ENCODE data around the gene HNF1A.

Gene HNF1A

GRCh38 chr12:121022713-121023112, 44.4 kb downstream of the HNF1A start:
- Histone ChIP-seq H3K4me3 (ENCODE audit: low read depth in 1 of 5, low read length in 5 of 5) (no peak overlapping the region), H3K4me1 (ENCODE audit: control insufficient read depth in 5 of 5, insufficient read depth in 5 of 5, low read length in 5 of 5) (no peaks in the 10 kb centered on the region), H3K27ac (ENCODE audit: low read depth, low read length) (no peak overlapping the region), H3K36me3 (ENCODE audit: control insufficient read depth in 5 of 5, insufficient read depth in 5 of 5, low read length in 5 of 5) (peaks cover 0 to 30% (median 12%) of the 10 kb centered on the region in 5 donors), H3K27me3 (ENCODE audit: control insufficient read depth in 5 of 5, insufficient read depth in 4 of 5, low read length in 5 of 5) (no peaks in the 10 kb centered on the region), H3K9ac (ENCODE audit: low read length in 5 of 5) (no peak overlapping the region), H3K9me3 (ENCODE audit: control insufficient read depth in 5 of 5, low read length in 5 of 5) (no peaks in the 10 kb centered on the region)

GRCh38 chr12:121023799-121024198, 45.5 kb downstream of the HNF1A start:
- Histone ChIP-seq H3K27me3 (ENCODE audit: control insufficient read depth in 5 of 5, insufficient read depth in 4 of 5, low read length in 5 of 5) (no peaks in the 10 kb centered on the region), H3K4me3 (ENCODE audit: low read depth in 1 of 5, low read length in 5 of 5) (no peak overlapping the region), H3K9ac (ENCODE audit: low read length in 5 of 5) (no peak overlapping the region), H3K27ac (ENCODE audit: low read depth, low read length) (no peak overlapping the region), H3K4me1 (ENCODE audit: control insufficient read depth in 5 of 5, insufficient read depth in 5 of 5, low read length in 5 of 5) (no peaks in the 10 kb centered on the region), H3K9me3 (ENCODE audit: control insufficient read depth in 5 of 5, low read length in 5 of 5) (no peaks in the 10 kb centered on the region), H3K36me3 (ENCODE audit: control insufficient read depth in 5 of 5, insufficient read depth in 5 of 5, low read length in 5 of 5) (peaks cover 0 to 34% (median 12%) of the 10 kb centered on the region in 5 donors)

- no peaks in the 10 kb centered on the region for H3K4me1 ChIP-seq (ENCODE audit: control insufficient read depth in 5 of 5, insufficient read depth in 5 of 5, low read length in 5 of 5)
- no peaks in the 10 kb centered on the region for H3K27me3 ChIP-seq (ENCODE audit: control insufficient read depth in 5 of 5, insufficient read depth in 4 of 5, low read length in 5 of 5)
- H3K9me3 ChIP-seq (ENCODE audit: control insufficient read depth in 5 of 5, low read length in 5 of 5), result no peaks in the 10 kb centered on the region
- peaks cover 0 to 26% (median 8%) of the 10 kb centered on the region in 5 donors for H3K36me3 ChIP-seq (ENCODE audit: control insufficient read depth in 5 of 5, insufficient read depth in 5 of 5, low read length in 5 of 5)
- H3K4me3 ChIP-seq (ENCODE audit: low read depth in 1 of 5, low read length in 5 of 5), result no peak overlapping the region
- no peak overlapping the region for H3K9ac ChIP-seq (ENCODE audit: low read length in 5 of 5)
- no peak overlapping the region for H3K27ac ChIP-seq (ENCODE audit: low read depth, low read length)
Measured at GRCh38 chr12:121025442-121026226, 47.3 kb downstream of the HNF1A start.

GRCh38 chr12:121026274-121027045, 48.1 kb downstream of the HNF1A start:
- no peaks in the 10 kb centered on the region for H3K27me3 ChIP-seq (ENCODE audit: control insufficient read depth in 5 of 5, insufficient read depth in 4 of 5, low read length in 5 of 5)

GRCh38 chr12:121030576-121031212, 52.4 kb downstream of the HNF1A start:
- Histone ChIP-seq H3K27me3 (ENCODE audit: control insufficient read depth in 5 of 5, insufficient read depth in 4 of 5, low read length in 5 of 5) (no peaks in the 10 kb centered on the region), H3K27ac (ENCODE audit: low read depth, low read length) (no peak overlapping the region), H3K4me1 (ENCODE audit: control insufficient read depth in 5 of 5, insufficient read depth in 5 of 5, low read length in 5 of 5) (no peaks in the 10 kb centered on the region), H3K4me3 (ENCODE audit: low read depth in 1 of 5, low read length in 5 of 5) (no peak overlapping the region), H3K36me3 (ENCODE audit: control insufficient read depth in 5 of 5, insufficient read depth in 5 of 5, low read length in 5 of 5) (peaks cover 0 to 32% (median 2%) of the 10 kb centered on the region in 5 donors), H3K9ac (ENCODE audit: low read length in 5 of 5) (no peak overlapping the region), H3K9me3 (ENCODE audit: control insufficient read depth in 5 of 5, low read length in 5 of 5) (no peaks in the 10 kb centered on the region)

More at GRCh38 chr12:121026274-121027045, 48.1 kb downstream of the HNF1A start:
- Histone ChIP-seq H3K27ac (ENCODE audit: low read depth, low read length) (no peak overlapping the region), H3K9ac (ENCODE audit: low read length in 5 of 5) (no peak overlapping the region), H3K4me3 (ENCODE audit: low read depth in 1 of 5, low read length in 5 of 5) (no peak overlapping the region), H3K9me3 (ENCODE audit: control insufficient read depth in 5 of 5, low read length in 5 of 5) (no peaks in the 10 kb centered on the region), H3K4me1 (ENCODE audit: control insufficient read depth in 5 of 5, insufficient read depth in 5 of 5, low read length in 5 of 5) (no peaks in the 10 kb centered on the region), H3K36me3 (ENCODE audit: control insufficient read depth in 5 of 5, insufficient read depth in 5 of 5, low read length in 5 of 5) (peaks cover 0 to 27% (median 8%) of the 10 kb centered on the region in 5 donors)

- peaks cover 0 to 14% (median 10%) of the 10 kb centered on the region in 5 donors for H3K4me1 ChIP-seq (ENCODE audit: control insufficient read depth in 5 of 5, insufficient read depth in 5 of 5, low read length in 5 of 5)
- no peak overlapping the region for H3K27ac ChIP-seq (ENCODE audit: low read depth, low read length)
Measured at GRCh38 chr12:121033625-121034349, 55.4 kb downstream of the HNF1A start.

GRCh38 chr12:121034616-121035305, 56.4 kb downstream of the HNF1A start:
- no peak overlapping the region for H3K27ac ChIP-seq (ENCODE audit: low read depth, low read length)
- H3K4me1 ChIP-seq (ENCODE audit: control insufficient read depth in 5 of 5, insufficient read depth in 5 of 5, low read length in 5 of 5), result peaks cover 0 to 19% (median 14%) of the 10 kb centered on the region in 5 donors
- H3K9ac ChIP-seq (ENCODE audit: low read length in 5 of 5), result no peak overlapping the region
- H3K36me3 ChIP-seq (ENCODE audit: control insufficient read depth in 5 of 5, insufficient read depth in 5 of 5, low read length in 5 of 5), result peaks cover 0 to 14% (median 0%) of the 10 kb centered on the region in 5 donors
- H3K9me3 ChIP-seq (ENCODE audit: control insufficient read depth in 5 of 5, low read length in 5 of 5), result no peaks in the 10 kb centered on the region
- no peaks in the 10 kb centered on the region for H3K27me3 ChIP-seq (ENCODE audit: control insufficient read depth in 5 of 5, insufficient read depth in 4 of 5, low read length in 5 of 5)
- no peak overlapping the region for H3K4me3 ChIP-seq (ENCODE audit: low read depth in 1 of 5, low read length in 5 of 5)

More at GRCh38 chr12:121033625-121034349, 55.4 kb downstream of the HNF1A start:
- Histone ChIP-seq H3K4me3 (ENCODE audit: low read depth in 1 of 5, low read length in 5 of 5) (no peak overlapping the region), H3K9me3 (ENCODE audit: control insufficient read depth in 5 of 5, low read length in 5 of 5) (no peaks in the 10 kb centered on the region), H3K27me3 (ENCODE audit: control insufficient read depth in 5 of 5, insufficient read depth in 4 of 5, low read length in 5 of 5) (no peaks in the 10 kb centered on the region), H3K36me3 (ENCODE audit: control insufficient read depth in 5 of 5, insufficient read depth in 5 of 5, low read length in 5 of 5) (peaks cover 0 to 14% (median 0%) of the 10 kb centered on the region in 5 donors), H3K9ac (ENCODE audit: low read length in 5 of 5) (no peak overlapping the region)

GRCh38 chr12:121036810-121037326, 58.5 kb downstream of the HNF1A start:
- H3K9ac ChIP-seq (ENCODE audit: low read length in 5 of 5), result no peak overlapping the region
- no peak overlapping the region for H3K4me3 ChIP-seq (ENCODE audit: low read depth in 1 of 5, low read length in 5 of 5)
- H3K27me3 ChIP-seq (ENCODE audit: control insufficient read depth in 5 of 5, insufficient read depth in 4 of 5, low read length in 5 of 5), result no peaks in the 10 kb centered on the region
- H3K36me3 ChIP-seq (ENCODE audit: control insufficient read depth in 5 of 5, insufficient read depth in 5 of 5, low read length in 5 of 5), result peaks cover 0 to 9% (median 0%) of the 10 kb centered on the region in 5 donors
- no peak overlapping the region for H3K27ac ChIP-seq (ENCODE audit: low read depth, low read length)
- no peaks in the 10 kb centered on the region for H3K9me3 ChIP-seq (ENCODE audit: control insufficient read depth in 5 of 5, low read length in 5 of 5)
- peaks cover 0 to 19% (median 14%) of the 10 kb centered on the region in 5 donors for H3K4me1 ChIP-seq (ENCODE audit: control insufficient read depth in 5 of 5, insufficient read depth in 5 of 5, low read length in 5 of 5)

Data from subcutaneous abdominal adipose tissue (tissue), 5 donors.